Stimulated activated CD4-positive, alpha-beta T cell treated with anti-CD3 and anti-CD28 coated beads, TNF-alpha, amount 100 ng/mL, for 24 hours (primary cell): Measurements from ENCODE around the gene MYO1E.

ENCODE experiments used
- DNase-seq, 3 experiments: peaks; one replicate each; pipeline ENCODE4 v3.0.0-alpha.2; 2020; ENCODE audit warnings: low read depth in 3 of 3

MYO1E gene

DNA sequence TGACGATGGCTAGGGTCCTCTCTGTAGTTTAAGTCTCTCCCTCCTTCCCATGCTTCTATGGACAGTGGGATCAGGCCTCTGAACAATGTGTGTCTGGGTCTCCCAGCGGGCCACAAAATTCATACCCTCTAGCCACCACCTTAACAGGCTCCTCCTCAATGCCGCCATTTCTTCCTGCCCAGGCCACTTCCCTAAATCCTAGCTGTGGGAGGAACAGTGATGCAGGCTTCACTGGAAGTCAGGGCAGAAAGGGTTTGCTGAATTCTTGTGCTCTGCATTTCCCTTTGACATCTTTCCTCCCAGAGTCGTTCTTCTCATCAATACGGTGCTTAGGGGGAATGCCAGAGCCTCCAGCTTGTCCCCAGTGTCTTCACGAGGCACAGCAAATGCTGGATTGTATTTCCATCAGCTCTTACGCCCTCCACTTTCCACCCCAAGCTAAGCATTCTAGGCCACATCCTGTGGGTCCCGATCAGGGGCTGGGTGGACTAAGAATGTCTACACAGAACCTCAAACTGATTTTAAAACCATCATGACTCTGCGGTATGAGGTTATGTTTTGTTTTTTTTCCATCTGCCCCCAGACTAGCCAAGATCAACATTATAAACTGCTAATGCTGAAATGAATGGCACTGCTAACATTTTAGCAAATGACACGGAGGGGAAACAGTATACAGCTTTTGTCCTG, 177.9 kb downstream of the MYO1E start:
- no peak for DNase-seq

DNA sequence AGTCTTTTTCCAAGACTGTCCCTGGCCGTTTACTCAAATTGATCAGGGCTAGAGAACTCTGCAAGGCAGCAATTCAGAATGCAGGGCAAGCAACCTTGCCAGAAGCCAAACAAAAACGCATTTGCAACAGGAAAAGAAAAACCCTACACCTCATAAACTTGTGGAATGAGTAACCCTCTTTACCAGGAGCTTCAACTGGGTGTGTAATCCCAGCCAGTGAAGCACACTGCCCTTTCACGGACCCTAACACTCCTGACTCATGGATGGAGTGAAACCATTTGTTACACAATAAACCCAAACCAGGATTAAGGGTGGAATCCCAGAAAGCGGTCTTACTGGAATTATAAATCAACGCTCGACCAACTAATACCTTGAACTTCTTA, 180.8 kb downstream of the MYO1E start:
- no peak for DNase-seq

DNA sequence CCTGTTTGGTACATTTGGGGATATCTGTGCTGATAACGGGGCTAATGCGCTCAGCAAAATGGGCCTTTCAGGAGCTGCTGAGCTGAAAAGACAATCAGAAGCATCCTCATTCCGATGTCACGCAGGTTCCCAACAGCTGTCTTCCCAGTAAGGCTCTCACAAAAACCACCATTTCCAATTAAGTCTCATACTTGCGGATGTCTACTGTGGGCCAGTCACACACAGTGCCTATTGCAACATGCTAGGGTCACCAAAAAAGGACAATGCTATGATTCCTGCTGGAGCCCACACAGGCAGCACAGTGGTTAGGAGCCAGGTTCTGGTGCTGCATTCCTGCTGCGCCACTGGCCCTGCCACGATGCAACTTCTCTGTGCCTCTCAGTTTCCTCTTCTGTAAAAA, 182.4 kb downstream of the MYO1E start:
- DNase-seq = no peak

DNA sequence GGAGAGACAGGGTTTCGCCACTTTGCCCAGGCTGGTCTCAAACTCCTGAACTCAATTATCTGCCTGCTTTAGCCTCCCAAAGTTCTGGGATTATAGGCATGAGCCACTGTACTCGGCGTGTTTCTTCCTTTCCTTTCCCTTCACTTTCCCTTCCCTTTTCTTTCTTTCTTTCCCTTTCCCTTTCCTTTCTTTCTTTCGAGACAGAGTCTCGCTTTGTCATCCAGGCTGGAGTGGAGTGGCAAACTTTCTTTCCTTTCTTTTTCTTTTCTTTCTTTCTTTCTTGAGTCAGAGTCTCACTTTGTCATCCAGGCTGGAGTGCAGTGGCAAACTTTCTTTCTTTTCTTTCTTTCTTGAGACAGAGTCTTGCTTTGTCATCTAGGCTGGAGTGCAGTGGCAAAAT, 183.4 kb downstream of the MYO1E start:
- DNase-seq = no peak

DNA sequence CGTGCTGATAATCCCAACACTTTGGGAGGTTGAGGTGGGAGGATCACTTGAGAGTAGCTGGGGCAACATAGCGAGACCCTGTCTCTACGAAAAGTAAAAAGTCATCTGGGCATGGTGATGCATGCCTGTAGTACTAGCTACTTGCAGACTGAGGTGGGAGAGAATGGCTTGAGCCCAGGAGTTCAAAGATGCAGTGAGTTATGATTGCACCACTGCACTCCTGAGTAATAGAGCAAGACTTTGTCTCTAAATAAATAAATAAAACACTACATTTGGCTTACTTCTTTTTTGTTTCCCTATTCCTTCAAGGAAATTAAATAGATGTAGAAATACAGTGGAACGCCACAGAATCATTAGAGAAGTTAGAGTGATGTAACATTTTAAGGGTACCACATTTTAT, 186.2 kb downstream of the MYO1E start:
- no peak for DNase-seq

DNA sequence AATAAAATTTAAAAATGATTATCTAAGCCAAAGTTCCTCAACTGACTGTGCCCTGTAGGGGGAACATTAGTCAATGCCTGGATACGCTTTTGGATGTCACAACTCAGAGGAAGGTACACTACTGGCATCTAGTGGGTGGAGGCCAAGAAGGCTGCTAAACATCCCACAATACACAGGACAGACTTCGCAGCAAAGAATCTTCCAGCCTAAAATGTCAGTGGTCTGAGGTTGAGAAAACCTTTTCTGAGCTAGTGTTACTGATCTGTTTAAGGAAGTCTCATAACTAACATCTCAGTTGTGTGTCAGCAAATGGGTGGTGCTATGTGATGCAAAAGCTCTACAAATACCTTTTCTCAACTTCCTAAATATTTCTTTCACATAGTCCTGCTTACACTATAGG, 186.9 kb downstream of the MYO1E start:
- no peak for DNase-seq

DNA sequence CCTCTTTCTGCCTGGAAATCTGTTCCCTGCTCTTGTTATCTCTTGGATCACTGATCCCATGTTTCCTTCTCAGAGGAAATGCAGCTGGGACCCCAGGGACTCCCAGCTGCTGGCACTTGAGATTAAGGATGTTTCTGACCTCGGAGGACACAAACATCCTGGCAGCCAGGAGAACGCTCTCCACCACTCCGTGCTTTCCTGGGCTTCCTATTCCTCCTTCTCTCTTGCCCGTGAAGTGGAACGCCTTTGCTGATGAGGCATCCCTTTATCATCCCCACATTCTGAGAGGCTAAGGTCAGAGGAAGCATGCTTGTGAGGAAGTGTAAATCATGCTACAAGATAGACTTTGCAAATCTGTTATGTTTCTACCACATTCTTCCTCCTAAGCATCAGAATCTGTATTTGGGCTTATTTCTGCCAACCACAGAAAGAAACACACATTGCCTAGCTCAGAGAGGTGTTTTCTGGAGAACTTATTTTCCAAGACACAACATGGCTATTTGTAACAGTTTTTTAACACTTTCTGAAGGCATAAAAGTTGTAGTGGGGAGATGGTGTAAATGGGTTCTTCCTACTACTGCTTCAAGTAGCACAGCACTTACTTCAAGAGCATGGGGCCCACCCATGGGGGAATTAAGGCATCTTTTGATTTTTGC, 191.6 kb downstream of the MYO1E start:
- DNase-seq = no peak

DNA sequence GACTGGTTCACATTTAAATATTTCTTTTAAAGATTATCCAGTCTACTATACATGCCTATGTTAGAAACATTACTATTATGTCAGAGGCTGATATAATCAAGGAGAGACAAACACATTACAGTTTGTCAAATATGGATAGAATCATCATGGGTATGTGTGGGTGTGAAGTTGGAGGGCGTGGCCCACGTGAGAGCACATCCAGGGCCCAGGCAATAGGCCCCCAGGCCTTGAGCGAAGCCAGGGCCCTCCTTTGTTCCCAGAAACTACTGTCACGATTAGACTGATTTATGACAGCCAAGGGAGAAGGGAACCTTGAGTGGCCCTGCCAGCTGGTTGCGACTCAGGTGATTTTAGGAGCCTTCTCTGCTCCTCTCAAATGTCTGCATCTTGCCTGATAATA, 193.0 kb downstream of the MYO1E start:
- DNase-seq = no peak

DNA sequence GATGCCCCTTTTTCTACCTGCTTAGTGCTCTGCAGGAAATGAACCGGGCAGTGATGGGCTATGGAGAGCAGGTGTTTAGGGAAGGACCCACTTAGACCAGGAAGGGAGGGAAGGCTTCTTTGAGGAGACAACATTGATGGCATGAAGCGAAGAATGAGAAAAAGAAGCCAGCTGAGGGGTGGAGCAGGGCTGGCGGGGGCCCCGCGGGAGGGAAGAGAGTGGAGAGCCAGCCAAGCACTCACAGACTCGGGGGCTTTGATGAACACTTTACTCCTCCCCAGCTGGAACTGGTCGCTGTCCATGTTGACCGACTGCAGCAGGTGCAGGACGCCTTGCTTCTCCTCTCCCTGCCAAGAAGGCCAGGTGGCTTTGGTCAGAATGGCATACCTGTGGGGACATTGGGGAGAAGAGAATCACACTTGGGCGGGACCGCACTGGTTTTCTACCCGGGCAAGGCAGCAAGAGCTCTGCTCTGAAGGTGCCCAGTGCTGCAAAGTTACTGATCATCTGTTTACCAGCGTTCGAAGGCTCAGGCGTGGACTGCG, 194.4 kb downstream of the MYO1E start:
- DNase-seq = no peak

DNA sequence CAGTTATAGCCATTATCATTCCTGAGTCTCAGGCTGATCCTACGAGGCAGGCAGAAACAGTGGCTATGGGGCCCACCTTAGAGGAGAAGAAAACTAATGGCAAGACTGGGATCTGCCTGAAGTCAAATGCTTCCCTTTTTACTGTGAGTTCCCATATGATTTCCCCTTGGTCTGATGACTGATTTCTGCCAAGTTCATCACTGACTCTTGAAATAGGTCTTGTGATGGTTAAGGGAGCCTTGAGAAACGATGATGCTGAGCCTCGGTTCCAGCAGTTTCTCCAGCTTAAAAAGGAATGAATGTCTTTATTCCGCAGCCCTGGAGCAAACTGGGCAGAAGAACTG, 195.4 kb downstream of the MYO1E start:
- DNase-seq = no peak

DNA sequence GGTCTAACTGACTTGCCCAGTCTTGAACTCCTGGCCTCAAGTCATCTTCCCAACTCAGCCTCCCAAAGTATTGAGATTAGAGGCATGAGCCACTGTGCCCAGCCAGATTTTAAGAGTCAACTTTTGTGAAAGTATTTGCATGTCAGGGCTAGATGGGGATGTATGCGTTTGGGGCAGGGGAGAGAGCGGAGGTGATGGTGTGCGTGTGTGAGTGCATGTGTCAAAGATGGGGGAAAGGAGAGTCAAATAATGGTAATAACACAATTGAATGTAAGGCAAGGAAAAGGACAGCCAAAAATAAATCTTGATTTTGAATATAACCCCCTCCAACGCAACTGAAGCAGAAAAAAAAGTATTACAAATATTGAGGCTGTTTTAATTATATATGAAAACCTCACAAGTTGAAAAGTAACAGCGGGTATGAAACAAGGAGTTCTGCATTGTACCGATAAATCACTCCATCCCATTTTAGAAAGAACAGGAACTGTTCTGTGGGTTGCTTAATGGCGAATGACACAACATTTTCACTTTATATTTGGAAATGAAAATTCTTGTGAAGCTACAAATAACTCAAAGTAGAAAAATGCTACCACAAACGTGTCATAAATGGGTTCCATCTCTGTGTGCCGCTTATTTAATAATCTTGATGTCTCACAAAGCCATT, 195.9 kb downstream of the MYO1E start:
- DNase-seq = no peak

DNA sequence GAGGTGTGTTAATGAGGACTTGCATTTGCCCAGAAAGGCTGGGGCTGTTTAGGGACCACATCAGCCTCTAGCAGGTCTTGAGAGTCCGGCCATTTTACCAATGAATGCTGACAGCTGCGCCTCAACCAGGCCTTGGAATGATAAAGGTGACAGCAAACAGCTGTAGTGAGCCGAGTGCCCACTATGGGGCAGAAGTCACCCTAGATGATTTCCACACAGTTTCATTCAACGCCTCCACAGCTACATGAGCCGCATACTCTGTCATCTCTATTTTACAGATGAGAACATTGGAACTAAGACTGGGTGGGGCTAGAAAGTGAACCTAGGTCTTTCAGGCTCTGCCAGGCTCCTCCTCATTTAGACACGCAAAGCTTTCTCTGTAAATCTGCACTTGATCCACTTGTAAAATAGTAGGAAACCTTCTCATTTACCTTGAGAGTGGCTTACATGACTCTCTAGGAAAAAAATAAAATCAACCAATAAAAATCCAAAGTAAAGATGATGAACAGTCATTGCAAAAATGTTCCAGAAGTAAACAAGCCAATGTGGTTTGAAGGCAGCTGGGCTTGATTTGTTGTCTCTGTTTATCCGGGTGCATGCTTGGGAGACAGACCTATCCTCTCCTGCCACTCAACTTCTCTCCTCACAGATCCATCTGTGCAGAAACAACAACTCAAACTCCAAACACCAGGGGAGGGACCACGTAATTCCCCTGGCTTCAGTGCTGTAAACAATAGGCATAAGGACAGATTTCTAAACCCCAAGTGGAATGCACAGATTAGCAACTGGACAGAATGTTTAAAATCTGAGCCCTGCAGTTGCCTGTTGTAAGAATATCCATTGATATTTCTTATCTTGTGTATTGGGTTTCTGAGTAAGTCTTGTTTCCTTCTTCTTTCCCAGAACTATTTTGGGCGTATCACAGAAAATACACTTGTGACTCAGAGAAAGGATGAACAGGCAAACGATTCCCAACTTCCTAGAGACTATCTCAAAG, 197.5 kb downstream of the MYO1E start:
- DNase-seq = peak; percentile 3 to 35 (median 22)

DNA sequence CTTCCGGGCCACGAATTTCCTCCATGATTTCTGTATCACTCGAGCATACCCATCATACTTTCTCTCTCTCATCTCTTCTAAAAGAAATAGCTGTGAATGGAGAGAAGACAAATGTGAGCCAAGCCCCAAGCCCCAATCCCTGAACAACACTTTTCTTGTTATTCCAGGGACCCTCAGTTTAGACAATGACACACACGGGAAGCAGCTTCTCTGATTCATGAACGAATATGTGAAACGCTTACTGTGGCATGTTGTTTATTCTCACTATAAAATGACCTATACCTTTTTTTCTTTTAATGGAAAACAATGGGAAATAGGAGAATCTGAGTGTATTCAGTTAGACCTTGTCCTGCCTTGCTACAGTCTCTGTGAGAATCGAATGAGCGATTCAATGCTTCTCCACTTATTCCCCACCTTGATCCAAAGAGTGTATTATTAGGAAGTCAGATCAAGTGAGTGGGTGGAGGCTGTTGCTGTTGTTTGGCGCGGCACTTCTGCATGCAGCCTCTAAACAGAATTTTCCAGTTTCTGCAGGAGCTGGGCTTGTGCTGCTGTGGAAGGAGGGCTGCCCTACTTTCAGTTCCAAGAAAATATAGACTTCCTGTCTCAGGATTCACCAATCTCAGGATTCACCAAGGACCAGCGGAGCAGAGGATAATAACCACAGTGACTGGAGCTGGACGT, 198.4 kb downstream of the MYO1E start:
- no peak for DNase-seq

DNA sequence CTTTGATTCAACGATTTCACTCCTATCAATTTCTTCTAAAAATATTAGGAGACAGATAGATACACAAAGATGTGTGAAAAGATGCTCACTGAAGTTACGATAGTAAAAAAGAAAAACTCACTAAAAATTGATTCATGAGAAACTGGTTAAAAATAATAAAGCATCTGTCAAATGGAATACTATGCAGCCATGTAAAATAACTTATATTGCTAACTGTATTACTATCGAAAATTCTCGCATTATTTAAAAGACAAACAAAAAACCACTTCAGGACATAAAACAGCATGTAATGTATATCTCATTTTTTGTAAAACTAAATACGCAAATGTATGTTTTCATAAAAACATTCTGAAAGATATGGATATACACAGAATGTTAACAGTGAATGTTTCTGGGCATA, 199.5 kb downstream of the MYO1E start:
- no peak for DNase-seq

DNA sequence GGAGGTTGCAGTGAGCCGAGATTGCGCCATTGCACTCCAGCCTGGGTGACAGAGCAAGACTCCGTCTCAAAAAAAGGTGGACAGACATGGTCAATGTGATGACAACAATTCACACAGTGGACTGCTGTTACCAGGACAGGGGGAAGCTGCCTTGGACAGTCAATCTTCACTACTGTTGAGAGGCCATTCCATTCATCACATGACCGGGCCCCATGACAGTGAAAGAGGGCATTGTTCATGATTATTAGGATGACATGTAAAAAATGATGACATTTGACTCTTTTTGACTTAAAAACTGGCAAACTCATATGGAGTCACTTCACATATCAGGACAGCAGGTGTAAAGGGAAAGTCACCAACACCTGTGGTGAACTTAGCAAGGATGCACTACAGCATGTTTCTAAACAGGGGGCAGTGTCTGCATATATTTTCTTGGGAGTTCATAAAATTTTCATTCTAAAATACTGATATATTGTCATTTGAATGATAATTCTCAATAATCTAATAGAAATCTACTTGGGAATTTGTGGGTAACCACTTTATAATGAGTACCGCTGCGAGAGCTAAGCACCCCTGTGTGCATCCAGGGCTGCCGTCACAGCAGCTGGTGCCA, 200.3 kb downstream of the MYO1E start:
- no peak for DNase-seq

DNA sequence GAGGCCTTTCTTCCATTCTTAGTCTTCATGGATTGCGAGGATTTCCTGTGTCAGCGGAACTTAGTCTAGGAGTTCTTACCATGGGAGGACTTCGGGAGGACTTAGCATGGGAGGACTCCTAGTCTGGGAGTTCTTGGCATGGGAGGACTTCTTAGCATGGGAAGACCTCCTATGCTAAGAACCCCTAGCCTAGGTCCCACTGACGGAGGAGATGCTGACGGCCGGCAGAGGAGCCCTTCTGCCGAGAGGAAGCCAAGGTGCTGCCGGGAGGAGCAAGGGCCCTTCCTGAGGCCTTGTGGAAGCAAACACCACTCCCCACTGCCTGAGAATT, 201.6 kb downstream of the MYO1E start:
- DNase-seq = no peak

DNA sequence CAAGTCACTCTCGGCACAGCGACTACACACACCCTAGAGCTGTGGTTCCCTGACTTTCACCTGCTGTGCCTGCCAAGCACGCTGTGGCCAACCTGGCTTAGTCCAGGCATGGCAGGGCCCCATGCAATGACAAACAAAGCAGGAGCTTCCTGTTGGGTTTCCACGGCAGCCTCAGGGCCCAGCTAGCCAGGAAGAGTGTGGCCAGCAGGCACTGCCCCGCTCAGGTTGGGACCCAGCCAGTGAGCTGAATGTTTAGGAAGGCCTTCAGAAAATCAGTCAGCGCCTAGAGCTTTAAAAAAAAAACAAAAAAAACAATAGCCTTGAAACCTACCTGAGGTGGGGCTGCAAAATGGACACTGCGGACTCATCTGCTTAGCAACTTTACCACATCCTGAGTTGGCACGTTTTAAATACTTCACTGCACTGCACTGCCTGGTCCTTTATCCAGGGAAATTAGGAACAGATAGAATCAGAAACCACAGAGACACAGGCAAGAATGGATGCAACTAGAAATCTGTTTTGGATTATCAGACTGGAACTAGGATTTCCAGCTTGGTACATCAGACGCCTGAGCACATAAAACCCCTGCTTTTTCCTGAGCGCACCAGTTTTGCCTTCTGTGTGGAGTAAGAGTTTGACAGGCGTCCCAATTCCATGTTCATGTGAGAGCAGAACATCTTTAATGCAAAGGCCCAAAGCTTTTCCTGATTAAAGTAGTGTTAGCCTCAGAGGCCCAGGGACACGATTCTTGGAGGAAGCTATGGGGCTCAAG, 202.2 kb downstream of the MYO1E start:
- no peak for DNase-seq

DNA sequence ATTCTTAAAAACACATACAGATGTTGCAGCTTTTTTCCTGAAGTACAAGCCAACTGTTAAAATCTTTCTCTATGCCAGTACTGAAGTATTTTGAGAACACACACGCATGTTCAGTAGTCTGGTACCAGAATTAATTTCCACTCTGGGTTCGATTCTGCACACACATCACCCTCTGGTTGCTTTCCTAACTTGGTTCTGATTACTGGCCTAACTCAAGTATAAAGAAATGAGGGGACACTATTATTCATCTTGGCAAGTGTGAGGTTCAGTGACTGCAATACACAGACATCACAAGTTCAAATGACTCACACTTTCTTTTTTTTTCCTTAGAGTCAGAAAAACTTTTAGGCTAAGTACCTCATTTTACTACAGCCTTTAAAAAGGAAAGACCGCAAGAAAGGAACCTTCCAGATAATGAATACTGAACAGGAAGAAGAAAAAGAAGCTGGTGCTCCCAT, 203.4 kb downstream of the MYO1E start:
- no peak for DNase-seq

DNA sequence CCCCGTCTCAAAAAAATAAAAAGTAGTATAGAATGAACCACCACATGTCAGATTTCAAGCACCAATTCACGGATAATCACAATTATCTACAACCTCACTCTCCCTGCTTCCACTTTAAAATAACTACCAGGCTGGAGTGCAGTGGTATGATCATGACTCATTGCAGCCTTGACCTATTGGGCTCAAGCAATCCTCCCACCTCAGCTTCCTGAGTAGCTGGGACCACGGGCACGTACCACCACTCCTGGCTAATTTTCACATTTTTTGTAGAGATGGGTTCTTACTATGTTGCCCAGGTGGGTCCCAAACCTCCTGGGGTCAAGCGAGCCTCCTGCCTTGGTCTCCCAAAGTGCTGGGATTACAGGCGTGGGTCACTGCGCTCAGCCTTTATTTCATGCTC, 204.1 kb downstream of the MYO1E start:
- no peak for DNase-seq

DNA sequence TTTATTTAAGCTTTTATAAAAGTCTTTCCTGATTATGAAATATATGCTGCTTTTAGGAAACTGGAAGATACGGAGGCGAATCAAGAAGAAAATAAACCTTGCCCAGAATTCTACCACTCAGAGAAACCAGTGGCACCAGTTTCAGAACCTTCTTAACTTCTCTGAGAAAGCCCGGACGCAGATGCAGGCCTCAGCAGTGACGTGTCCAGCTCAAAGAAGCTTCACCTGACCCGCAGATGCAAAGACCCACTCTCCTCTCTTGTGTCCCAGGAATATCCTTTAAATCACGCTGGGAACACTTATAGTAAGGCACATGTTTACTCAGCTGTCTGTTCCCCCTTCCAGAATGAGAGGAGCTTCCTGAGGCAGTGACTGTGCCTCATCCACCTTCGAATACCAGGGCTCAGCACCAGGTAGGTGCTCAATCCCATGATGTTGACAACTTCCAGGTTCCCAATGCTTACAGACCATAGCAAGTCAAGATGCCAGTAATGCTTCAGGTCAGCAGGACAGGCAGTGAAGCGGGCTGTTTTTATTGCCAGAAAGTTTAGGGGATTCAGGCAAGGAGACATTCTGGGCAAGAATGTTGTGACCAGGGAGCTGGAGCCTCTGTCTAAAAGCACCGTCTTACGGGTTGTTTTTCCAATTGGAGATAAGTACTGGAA, 205.9 kb downstream of the MYO1E start:
- DNase-seq = no peak
